KOPT-K1 (cell line): ENCODE data around the gene C5orf47.

Source experiments
- H3K27ac ChIP-seq: fragments of 200-600 bp; sonication (generic); 2 replicates; pipeline ENCODE4 v1.5.1; 2016; ENCODE audit warnings: antibody characterized with exemption, mild to moderate bottlenecking, low read depth, low read length; ENCODE audit not compliant: poor library complexity, severe bottlenecking
- H3K36me3 ChIP-seq: fragments of 200-600 bp; sonication (generic); 2 replicates; pipeline ENCODE4 v1.5.1; 2017; ENCODE audit warnings: antibody characterized with exemption, mild to moderate bottlenecking, low read length, moderate library complexity; ENCODE audit not compliant: insufficient read depth
- H3K9me3 ChIP-seq: fragments of 200-600 bp; sonication (generic); 2 replicates; pipeline ENCODE4 v1.5.1; 2017; ENCODE audit warnings: antibody characterized with exemption, low read length, mild to moderate bottlenecking; ENCODE audit not compliant: insufficient read depth, poor library complexity, severe bottlenecking

C5orf47 gene

GRCh38 chr5:174046558-174046957 is 57.6 kb downstream of the C5orf47 start:
- no peak overlapping the region for H3K27ac ChIP-seq
- no peaks in the 10 kb centered on the region for H3K9me3 ChIP-seq
- H3K36me3 ChIP-seq, result no peaks in the 10 kb centered on the region

- H3K36me3 ChIP-seq, result no peaks in the 10 kb centered on the region
- H3K9me3 ChIP-seq, result no peaks in the 10 kb centered on the region
- H3K27ac ChIP-seq, result no peak overlapping the region
Observed at GRCh38 chr5:174047472-174048099, 58.6 kb downstream of the C5orf47 start.

GRCh38 chr5:174052636-174053035 is 63.7 kb downstream of the C5orf47 start:
- H3K36me3 ChIP-seq, result no peaks in the 10 kb centered on the region
- H3K27ac ChIP-seq, result no peak overlapping the region
- no peaks in the 10 kb centered on the region for H3K9me3 ChIP-seq

DNA sequence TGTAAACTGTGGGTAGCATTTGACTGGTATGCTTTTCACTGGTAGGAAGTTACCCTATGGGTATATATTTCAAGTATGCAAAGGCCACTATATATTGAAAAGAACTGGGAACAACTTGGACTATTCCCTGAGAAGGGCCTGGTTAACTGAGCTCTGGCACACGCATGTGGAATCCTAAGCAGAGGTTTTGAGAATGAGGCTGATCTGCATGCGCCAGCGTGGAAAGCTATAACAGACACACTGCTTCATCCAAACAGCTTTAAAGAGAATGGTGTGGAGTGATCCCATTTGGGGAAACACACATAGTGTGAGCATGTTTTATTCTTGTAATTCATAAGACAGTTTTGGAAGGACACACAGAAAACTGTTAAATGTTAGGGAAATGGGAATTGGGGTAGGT is 64.9 kb downstream of the C5orf47 start:
- no peaks in the 10 kb centered on the region for H3K9me3 ChIP-seq
- H3K27ac ChIP-seq, result no peak overlapping the region
- H3K36me3 ChIP-seq, result no peaks in the 10 kb centered on the region
